ENCODE results near the gene ANKRD13A.
"Not testable (repeated sequence)": the region's sequence is repeated elsewhere in the genome, so short reads cannot be mapped to it uniquely, and the experiment has no call there.

The ANKRD13A gene

GRCh38 chr12:110007881-110008280, 8.7 kb downstream of the ANKRD13A start:
- no peak for DNase-seq (ENCODE audit: low read depth)
- in situ Hi-C loops (cut with HindIII; ENCODE audit: low sequenced_read_pairs) = no loop called here
- no peak for TF ChIP-seq CTCF (IDR thresholded peaks at IDR 0.05; ENCODE audit: low read depth, low read length, missing control alignments)
- H3K4me3 ChIP-seq (ENCODE audit: low read depth, low read length) = no peak overlapping the region

GRCh38 chr12:110008681-110009398, 9.6 kb downstream of the ANKRD13A start:
- DNase-seq (ENCODE audit: low read depth); in situ Hi-C loops (cut with HindIII; ENCODE audit: low sequenced_read_pairs); H3K4me3 ChIP-seq (ENCODE audit: low read depth, low read length): not testable (repeated sequence)

GRCh38 chr12:110010853-110011723, 11.9 kb downstream of the ANKRD13A start:
- in situ Hi-C loops (cut with HindIII; ENCODE audit: low sequenced_read_pairs) = no loop called here
- H3K4me3 ChIP-seq (ENCODE audit: low read depth, low read length) = no peak overlapping the region
- no peak for TF ChIP-seq CTCF (IDR thresholded peaks at IDR 0.05; ENCODE audit: low read depth, low read length, missing control alignments)
- DNase-seq (ENCODE audit: low read depth) = no peak

GRCh38 chr12:110012137-110012536, 12.9 kb downstream of the ANKRD13A start:
- DNase-seq (ENCODE audit: low read depth) = no peak
- in situ Hi-C loops (cut with HindIII; ENCODE audit: low sequenced_read_pairs) = no loop called here
- no peak overlapping the region for H3K4me3 ChIP-seq (ENCODE audit: low read depth, low read length)

GRCh38 chr12:110012659-110013058, 13.4 kb downstream of the ANKRD13A start:
- in situ Hi-C loops (cut with HindIII; ENCODE audit: low sequenced_read_pairs) = no loop called here
- TF ChIP-seq CTCF (IDR thresholded peaks at IDR 0.05; ENCODE audit: low read depth, low read length, missing control alignments) = no peak
- DNase-seq (ENCODE audit: low read depth) = no peak
- H3K4me3 ChIP-seq (ENCODE audit: low read depth, low read length) = no peak overlapping the region

More at GRCh38 chr12:110012137-110012536, 12.9 kb downstream of the ANKRD13A start:
- no peak for TF ChIP-seq CTCF (IDR thresholded peaks at IDR 0.05; ENCODE audit: low read depth, low read length, missing control alignments)

- DNase-seq (ENCODE audit: low read depth) = no peak
- in situ Hi-C loops (cut with HindIII; ENCODE audit: low sequenced_read_pairs) = no loop called here
- no peak for TF ChIP-seq CTCF (IDR thresholded peaks at IDR 0.05; ENCODE audit: low read depth, low read length, missing control alignments)
- no peak overlapping the region for H3K4me3 ChIP-seq (ENCODE audit: low read depth, low read length)
These were observed 15.9 kb downstream of the ANKRD13A start for GRCh38 chr12:110015132-110015531.

- no peak overlapping the region for H3K4me3 ChIP-seq (ENCODE audit: low read depth, low read length)
- TF ChIP-seq CTCF (IDR thresholded peaks at IDR 0.05; ENCODE audit: low read depth, low read length, missing control alignments) = no peak
- DNase-seq (ENCODE audit: low read depth) = no peak
- in situ Hi-C loops (cut with HindIII; ENCODE audit: low sequenced_read_pairs) = no loop called here
These were observed 21.7 kb downstream of the ANKRD13A start for GRCh38 chr12:110020956-110021355.
